SK-N-MC (cell line): ENCODE results near the gene MXRA7.

Experiments used
- DNase-seq: peaks from one replicate; pipeline ENCODE4 v3.0.0-alpha.2; 2011; ENCODE audit warnings: low read depth, low spot score
- H3K27ac ChIP-seq: fragments of 200-600 bp; sonication (generic); 2 replicates; pipeline ENCODE4 v1.5.1; 2016; ENCODE audit warnings: mixed run types
- H3K36me3 ChIP-seq: fragments of 200-600 bp; sonication (generic); 2 replicates; pipeline ENCODE4 v1.6.1; 2017; ENCODE audit warnings: antibody characterized with exemption, low read length, mixed read lengths; ENCODE audit not compliant: insufficient read depth
- H3K4me3 ChIP-seq: fragments of 200-600 bp; sonication (generic); 2 replicates; pipeline ENCODE4 v1.5.1; 2016
- H3K9ac ChIP-seq: fragments of 200-600 bp; sonication (generic); 2 replicates; pipeline ENCODE4 v1.8.0; 2017; ENCODE audit warnings: mixed run types, mixed read lengths; ENCODE audit not compliant: insufficient read length
- H3K9me3 ChIP-seq: fragments of 200-600 bp; sonication (generic); 2 replicates; pipeline ENCODE4 v1.6.1; 2017; ENCODE audit warnings: low read depth, mild to moderate bottlenecking, antibody characterized with exemption, low read length, moderate library complexity, mixed read lengths
- EZH2 ChIP-seq: fragments of 200-600 bp; sonication (generic); IDR thresholded peaks from one replicate; pipeline ENCODE4 v1.6.1; 2017; ENCODE audit warnings: antibody characterized with exemption
- FOXP2 ChIP-seq: optimal IDR thresholded peaks from 2 replicates; pipeline ENCODE3; 2011; ENCODE audit warnings: mild to moderate bottlenecking, moderate library complexity; ENCODE audit not compliant: insufficient read depth; ENCODE audit errors: extremely low read length, control extremely low read depth
- POLR2AphosphoS5 ChIP-seq: IDR thresholded peaks from 2 replicates; pipeline ENCODE4 v1.6.1; 2012; ENCODE audit warnings: mild to moderate bottlenecking, low read depth, low read length, borderline replicate concordance

Gene MXRA7

DNA sequence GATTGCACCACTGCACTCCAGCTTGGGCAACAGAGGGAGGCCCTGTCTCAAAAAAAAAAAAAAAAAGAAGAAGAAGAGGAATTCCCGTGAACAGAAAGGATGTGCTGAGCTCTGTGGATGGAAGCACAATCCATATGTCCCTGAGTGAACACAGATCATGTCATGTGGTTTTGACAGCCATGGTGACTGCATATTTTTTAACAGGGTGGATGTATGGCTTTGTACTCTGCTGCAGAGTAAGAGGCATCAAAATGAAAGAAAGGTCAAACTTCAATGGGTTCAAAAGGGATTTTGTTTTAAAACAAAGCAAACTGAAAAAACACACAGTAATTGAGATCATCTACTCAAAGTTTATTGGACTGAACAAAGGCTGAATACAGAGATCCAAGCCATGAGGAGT, 31.5 kb downstream of the MXRA7 start:
- no peak for TF ChIP-seq EZH2
- no peak for TF ChIP-seq POLR2AphosphoS5
- TF ChIP-seq FOXP2: no peak
- Histone ChIP-seq H3K9ac (no peak overlapping the region), H3K4me3 (no peak overlapping the region), H3K27ac (no peak overlapping the region), H3K36me3 (no peaks in the 10 kb centered on the region), H3K9me3 (no peaks in the 10 kb centered on the region)
- no peak for DNase-seq

DNA sequence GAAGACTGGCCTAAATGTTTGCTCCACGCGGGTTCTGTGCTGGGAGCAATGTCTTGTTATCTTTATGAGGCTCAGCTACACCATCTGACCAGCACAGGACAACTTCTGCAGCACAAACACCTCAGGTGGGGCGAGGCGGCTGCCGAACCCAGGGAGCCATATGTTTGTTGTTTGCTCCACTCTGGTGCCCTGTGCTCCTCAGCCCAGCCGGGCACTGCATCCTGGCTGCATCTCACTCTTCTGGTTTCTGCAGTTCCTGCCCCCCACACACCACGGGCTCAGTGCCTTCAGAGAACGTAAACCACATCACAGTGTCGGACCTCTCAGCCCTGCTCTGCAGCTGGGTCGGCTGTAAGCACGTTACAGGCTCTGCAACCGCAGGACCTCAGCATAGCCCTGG, 32.4 kb downstream of the MXRA7 start:
- DNase-seq: no peak
- Histone ChIP-seq H3K36me3 (no peaks in the 10 kb centered on the region), H3K27ac (no peak overlapping the region), H3K4me3 (no peak overlapping the region), H3K9me3 (no peaks in the 10 kb centered on the region), H3K9ac (no peak overlapping the region)
- no peak for TF ChIP-seq POLR2AphosphoS5
- no peak for TF ChIP-seq FOXP2
- no peak for TF ChIP-seq EZH2

DNA sequence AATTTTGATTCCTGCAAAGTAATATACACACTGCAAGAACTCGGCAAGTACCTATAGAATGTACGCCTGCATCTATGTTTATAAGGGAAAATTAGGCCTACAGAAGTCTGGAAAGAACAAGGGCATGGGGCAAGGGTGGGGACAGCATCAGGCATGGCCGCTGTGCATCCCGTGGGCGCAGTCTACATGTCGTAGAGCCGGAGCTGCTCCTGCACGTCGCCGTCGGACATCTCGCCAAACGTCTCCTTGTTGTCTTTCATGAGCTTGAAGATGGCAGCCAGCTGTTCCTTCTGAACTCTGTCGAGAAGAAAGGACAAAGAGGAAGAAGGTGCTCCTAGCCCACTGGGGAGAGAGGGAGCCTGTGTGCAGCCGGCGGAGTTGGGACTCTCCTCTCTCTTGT, 33.4 kb downstream of the MXRA7 start:
- Histone ChIP-seq H3K9ac (no peak overlapping the region), H3K4me3 (no peak overlapping the region), H3K9me3 (no peaks in the 10 kb centered on the region), H3K27ac (no peak overlapping the region), H3K36me3 (no peaks in the 10 kb centered on the region)
- TF ChIP-seq FOXP2 (no peak), EZH2 (no peak), POLR2AphosphoS5 (no peak)
- DNase-seq: no peak

DNA sequence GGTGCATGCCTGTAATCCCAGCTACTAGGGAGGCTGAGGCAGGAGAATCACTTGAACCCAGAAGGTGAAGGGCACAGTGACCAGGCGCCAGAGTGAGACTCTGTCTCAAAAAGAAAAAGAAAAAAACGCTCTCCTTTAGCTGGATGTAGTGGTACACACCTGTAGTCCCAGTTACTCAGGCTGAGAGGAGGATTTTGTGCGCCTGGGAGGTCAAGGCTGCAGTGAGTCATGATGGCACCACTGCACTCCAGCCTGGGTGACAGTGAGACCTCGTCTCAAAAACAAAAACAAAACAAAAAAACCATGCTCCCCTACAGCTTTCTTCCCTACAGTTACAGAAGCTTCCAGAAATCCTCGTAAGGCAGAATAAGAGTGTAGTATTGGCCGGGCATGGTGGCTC, 34.1 kb downstream of the MXRA7 start:
- H3K4me3 ChIP-seq: no peak overlapping the region
- H3K27ac ChIP-seq: no peak overlapping the region
- H3K36me3 ChIP-seq: no peaks in the 10 kb centered on the region
- no peak for DNase-seq
- no peaks in the 10 kb centered on the region for H3K9me3 ChIP-seq
- H3K9ac ChIP-seq: no peak overlapping the region
- TF ChIP-seq POLR2AphosphoS5: no peak
- no peak for TF ChIP-seq EZH2
- TF ChIP-seq FOXP2: no peak

DNA sequence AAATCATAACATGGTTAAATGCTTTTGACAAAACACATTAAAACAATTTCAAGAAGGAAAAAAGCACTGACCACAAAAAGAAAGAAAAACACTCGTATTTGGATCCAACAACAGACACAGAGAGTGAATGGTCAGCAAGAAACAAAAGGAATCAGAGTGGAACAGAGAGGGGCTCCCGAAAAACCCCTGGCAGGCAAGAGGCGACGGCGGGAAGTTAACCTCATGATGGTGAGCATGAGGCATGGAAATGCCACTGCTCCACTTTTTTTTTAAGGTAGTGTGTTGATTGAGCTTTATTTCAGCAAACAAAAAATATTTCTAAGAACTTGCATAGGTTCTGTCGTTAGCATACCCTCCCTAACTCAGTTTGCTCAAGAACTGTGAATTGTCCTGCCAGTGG, 35.1 kb downstream of the MXRA7 start:
- Histone ChIP-seq H3K27ac (no peak overlapping the region), H3K4me3 (no peak overlapping the region), H3K9ac (no peak overlapping the region), H3K36me3 (no peaks in the 10 kb centered on the region), H3K9me3 (no peaks in the 10 kb centered on the region)
- no peak for DNase-seq
- TF ChIP-seq FOXP2: no peak
- no peak for TF ChIP-seq EZH2
- TF ChIP-seq POLR2AphosphoS5: no peak

DNA sequence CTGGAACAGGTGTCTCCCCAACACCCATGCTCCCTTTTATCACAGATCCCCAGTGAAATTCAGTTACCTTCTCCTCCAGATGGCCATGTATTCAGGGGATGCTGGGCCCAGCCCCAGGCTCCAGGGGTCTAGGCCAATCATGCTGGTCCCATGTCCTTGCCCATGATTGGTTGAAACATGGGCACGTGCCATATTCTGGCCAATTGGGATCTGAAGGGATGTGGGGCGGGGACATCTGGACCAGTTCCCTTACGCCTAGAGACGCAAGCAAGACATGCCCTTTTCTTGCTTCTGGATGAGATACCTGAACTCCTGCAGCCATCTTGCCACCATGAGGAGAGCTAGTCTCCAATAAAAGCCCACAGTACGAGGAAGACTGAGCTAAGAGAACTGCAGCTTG, 36.2 kb downstream of the MXRA7 start:
- H3K4me3 ChIP-seq: no peak overlapping the region
- no peak overlapping the region for H3K27ac ChIP-seq
- no peaks in the 10 kb centered on the region for H3K9me3 ChIP-seq
- no peak for TF ChIP-seq FOXP2
- TF ChIP-seq EZH2: no peak
- TF ChIP-seq POLR2AphosphoS5: no peak
- no peak overlapping the region for H3K9ac ChIP-seq
- DNase-seq: no peak
- H3K36me3 ChIP-seq: no peaks in the 10 kb centered on the region

DNA sequence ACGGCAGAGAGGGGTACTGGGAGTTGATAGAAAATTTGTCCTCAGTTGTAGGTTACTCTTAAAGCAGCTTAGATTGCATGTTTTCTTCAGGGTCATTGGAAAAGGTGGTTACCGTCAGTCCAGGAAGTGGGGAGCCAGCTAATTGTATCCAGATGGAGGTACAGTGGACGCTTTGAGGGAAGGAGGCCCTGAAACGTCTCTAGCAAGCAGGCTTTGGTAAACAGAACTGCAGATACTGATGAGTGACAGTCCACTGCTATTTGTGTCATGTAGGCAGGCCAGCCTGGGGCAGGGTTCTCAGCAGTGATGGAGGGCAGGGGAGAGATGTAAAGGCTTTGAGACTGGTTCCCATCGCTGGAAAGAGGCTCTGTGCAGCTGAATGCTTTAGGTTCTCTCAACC, 37.0 kb downstream of the MXRA7 start:
- no peaks in the 10 kb centered on the region for H3K9me3 ChIP-seq
- no peak overlapping the region for H3K27ac ChIP-seq
- DNase-seq: no peak
- no peak for TF ChIP-seq POLR2AphosphoS5
- H3K9ac ChIP-seq: no peak overlapping the region
- no peaks in the 10 kb centered on the region for H3K36me3 ChIP-seq
- no peak overlapping the region for H3K4me3 ChIP-seq

DNA sequence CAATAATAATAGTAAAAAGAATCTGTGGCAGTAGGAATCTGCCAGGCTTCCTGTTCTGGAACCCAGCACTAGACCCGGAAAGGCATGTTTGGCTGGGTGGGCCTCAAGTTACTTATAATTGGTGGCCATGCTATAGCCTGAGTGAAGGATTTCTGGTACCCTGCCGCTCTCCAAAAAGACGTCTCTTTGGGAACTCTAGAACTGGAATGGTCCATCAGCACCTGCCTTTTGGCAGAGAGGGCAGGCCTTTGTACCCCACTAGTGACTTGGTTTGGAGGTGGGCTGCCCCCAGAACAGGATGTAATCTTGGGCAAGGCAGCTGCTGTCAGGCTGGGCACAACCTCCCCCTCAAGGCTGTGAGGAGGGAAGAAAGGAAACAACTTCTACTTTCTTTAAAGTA, 37.9 kb downstream of the MXRA7 start:
- no peak for DNase-seq
- H3K9ac ChIP-seq: no peak overlapping the region
- H3K9me3 ChIP-seq: no peaks in the 10 kb centered on the region
- TF ChIP-seq EZH2 (no peak), FOXP2 (no peak), POLR2AphosphoS5 (no peak)
- no peak overlapping the region for H3K27ac ChIP-seq
- H3K36me3 ChIP-seq: no peaks in the 10 kb centered on the region
- no peak overlapping the region for H3K4me3 ChIP-seq

DNA sequence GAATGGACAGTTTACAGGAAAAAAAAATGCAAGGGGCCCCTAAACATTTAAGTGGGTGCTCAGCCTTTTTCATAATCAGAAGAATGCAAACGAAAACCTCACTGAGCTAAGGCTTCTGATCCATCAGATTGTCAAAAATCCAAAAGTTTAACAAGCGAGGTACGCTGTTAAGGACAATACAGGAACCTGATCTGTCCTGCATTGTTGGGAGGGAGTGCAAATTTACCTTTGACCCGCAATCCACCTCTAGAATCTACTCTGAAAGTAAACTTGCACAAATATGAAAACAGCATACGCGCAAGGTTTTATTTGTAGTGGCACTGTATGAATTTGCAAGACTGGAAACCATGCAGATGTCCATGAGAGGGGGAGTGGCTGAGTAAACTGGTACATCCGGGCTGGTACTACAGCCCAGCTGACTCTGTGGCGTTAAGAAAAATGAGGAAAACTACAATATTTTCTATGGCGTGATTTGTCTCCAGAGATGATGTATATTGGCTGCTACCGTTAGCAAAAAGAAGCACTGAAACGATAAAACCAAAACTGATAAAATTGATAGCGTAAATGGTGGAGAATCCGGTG, 38.4 kb downstream of the MXRA7 start:
- DNase-seq: no peak
- no peaks in the 10 kb centered on the region for H3K36me3 ChIP-seq
- TF ChIP-seq POLR2AphosphoS5 (no peak), FOXP2 (no peak), EZH2 (no peak)
- peak overlapping the region; percentile 99 for H3K4me3 ChIP-seq
- peak overlapping the region; percentile 78 for H3K27ac ChIP-seq
- H3K9me3 ChIP-seq: no peaks in the 10 kb centered on the region
- peak overlapping the region; percentile 98 for H3K9ac ChIP-seq

DNA sequence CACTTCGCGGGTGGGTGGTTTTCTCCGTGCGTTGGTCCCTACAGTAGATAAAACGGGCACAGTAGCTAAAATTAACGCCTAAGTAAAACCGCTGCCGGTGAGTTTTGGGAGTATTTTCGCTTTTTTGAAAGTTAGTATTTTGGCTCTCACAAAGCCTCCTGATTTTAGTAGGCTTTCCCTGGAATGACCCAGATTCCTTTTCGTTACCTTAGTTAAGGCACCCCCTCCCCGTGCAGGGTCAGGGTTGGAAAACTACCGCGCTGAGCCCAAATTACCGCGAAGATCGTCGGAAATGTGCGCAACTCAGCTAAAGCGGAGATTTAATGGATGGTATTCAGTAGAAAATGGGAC, 38.9 kb downstream of the MXRA7 start:
- no peaks in the 10 kb centered on the region for H3K36me3 ChIP-seq
- peak overlapping the region; percentile 98 for H3K9ac ChIP-seq
- TF ChIP-seq EZH2 (no peak), FOXP2 (no peak), POLR2AphosphoS5 (peak; percentile 91)
- DNase-seq: no peak
- H3K27ac ChIP-seq: peak overlapping the region; percentile 78
- peak overlapping the region; percentile 99 for H3K4me3 ChIP-seq
- no peaks in the 10 kb centered on the region for H3K9me3 ChIP-seq
